CD14-positive monocyte (primary cell): ENCODE measurements around the gene ITSN1. TPM values are rescaled to one million over a fixed set of nuclear protein-coding genes. Genes with fewer than 3 reads are reported as not detected.

Source experiments
- DNase-seq, 3 donors: peaks; one replicate each; pipeline ENCODE4 v3.0.0-alpha.2; 2011 to 2022
- H2AFZ ChIP-seq: 2 replicates; pipeline ENCODE4 v1.6.0; 2012; ENCODE audit warnings: mild to moderate bottlenecking, low read depth, low read length, inconsistent platforms; ENCODE audit not compliant: insufficient read depth, poor library complexity, severe bottlenecking
- H3K27ac ChIP-seq, 2 donors: 1 replicate in 1 of 2; 2 replicates in 1 of 2; pipeline ENCODE4 v1.5.1; 2012 to 2013; ENCODE audit warnings: low read length in 2 of 2, control low read depth in 1 of 2, inconsistent platforms in 1 of 2, low read depth in 1 of 2, mild to moderate bottlenecking in 1 of 2
- H3K27me3 ChIP-seq, 2 donors: one replicate each; pipeline versions ENCODE4 v1.6.0 to v1.6.1; 2011 to 2013; ENCODE audit warnings: low read length in 2 of 2; ENCODE audit not compliant: control insufficient read depth in 2 of 2, insufficient read depth in 2 of 2
- H3K36me3 ChIP-seq, 2 donors: replicated peaks in 1 of 2; 1 replicate in 1 of 2; 2 replicates in 1 of 2; pipeline versions ENCODE4 v1.5.1 to v1.6.1; 2012 to 2013; ENCODE audit warnings: low read length in 2 of 2, control low read depth in 1 of 2, inconsistent platforms in 1 of 2, mild to moderate bottlenecking in 1 of 2; ENCODE audit not compliant: insufficient read depth in 2 of 2, control insufficient read depth in 1 of 2
- H3K4me1 ChIP-seq, 2 donors: 1 replicate in 1 of 2; 2 replicates in 1 of 2; pipeline versions ENCODE4 v1.5.1 to v1.6.1; 2012 to 2013; ENCODE audit warnings: low read length in 2 of 2, control low read depth in 1 of 2, inconsistent platforms in 1 of 2, mild to moderate bottlenecking in 1 of 2, moderate library complexity in 1 of 2; ENCODE audit not compliant: insufficient read depth in 2 of 2, control insufficient read depth in 1 of 2
- H3K4me2 ChIP-seq: replicated peaks from 2 replicates; pipeline ENCODE3; 2012; ENCODE audit warnings: low read length, moderate library complexity, mild to moderate bottlenecking; ENCODE audit not compliant: poor library complexity, severe bottlenecking; ENCODE audit errors: extremely low read depth
- H3K4me3 ChIP-seq, 3 experiments: fragments of 200-600 bp in 1 of 3; sonication (generic) in 1 of 3; replicated peaks in 1 of 3; 1 replicate in 2 of 3; 2 replicates in 1 of 3; pipeline ENCODE4 v1.5.1; 2011 to 2013; ENCODE audit warnings: low read length in 3 of 3, mild to moderate bottlenecking in 3 of 3, control low read depth in 2 of 3, low read depth in 2 of 3, inconsistent platforms in 1 of 3, moderate library complexity in 1 of 3
- H3K79me2 ChIP-seq: 2 replicates; pipeline ENCODE4 v1.6.0; 2012; ENCODE audit warnings: mild to moderate bottlenecking, control low read depth, inconsistent platforms, low read length, moderate library complexity; ENCODE audit not compliant: insufficient read depth
- H3K9ac ChIP-seq: 2 replicates; pipeline ENCODE4 v1.6.0; 2017; ENCODE audit warnings: low read length, mild to moderate bottlenecking; ENCODE audit not compliant: insufficient read depth, poor library complexity, severe bottlenecking
- H3K9me3 ChIP-seq, 2 donors: replicated peaks in 1 of 2; 1 replicate in 1 of 2; 2 replicates in 1 of 2; pipeline versions ENCODE4 v1.5.1 to v1.6.1; 2012 to 2013; ENCODE audit warnings: low read length in 2 of 2, control low read depth in 1 of 2; ENCODE audit not compliant: control insufficient read depth in 1 of 2, insufficient read depth in 1 of 2
- H4K20me1 ChIP-seq: 2 replicates; pipeline ENCODE4 v1.6.0; 2012; ENCODE audit warnings: mild to moderate bottlenecking, low read length, control low read depth, moderate library complexity; ENCODE audit not compliant: insufficient read depth
- H3K27ac Mint-ChIP-seq, 7 donors: one replicate each; pipeline ENCODE4 v1.8.0; 2020; ENCODE audit warnings: mild to moderate bottlenecking in 7 of 7, mixed read lengths in 7 of 7, moderate library complexity in 6 of 7, inconsistent platforms in 2 of 7
- H3K27me3 Mint-ChIP-seq, 3 donors: one replicate each; pipeline ENCODE4 v1.8.0; 2021 to 2022; ENCODE audit warnings: low read depth in 3 of 3, mild to moderate bottlenecking in 3 of 3, mixed read lengths in 3 of 3, moderate library complexity in 3 of 3, inconsistent platforms in 1 of 3
- H3K36me3 Mint-ChIP-seq, 2 donors: one replicate each; pipeline ENCODE4 v1.8.0; 2020; ENCODE audit warnings: mixed read lengths in 2 of 2, inconsistent platforms in 1 of 2, mild to moderate bottlenecking in 1 of 2
- H3K4me1 Mint-ChIP-seq: one replicate; pipeline ENCODE4 v1.8.0; 2020; ENCODE audit warnings: mild to moderate bottlenecking, mixed read lengths
- H3K4me3 Mint-ChIP-seq, 2 donors: one replicate each; pipeline ENCODE4 v1.8.0; 2020; ENCODE audit warnings: mild to moderate bottlenecking in 2 of 2, mixed read lengths in 2 of 2, moderate library complexity in 1 of 2
- H3K9me3 Mint-ChIP-seq, 7 donors: one replicate each; pipeline ENCODE4 v1.8.0; 2020 to 2022; ENCODE audit warnings: mixed read lengths in 7 of 7, mild to moderate bottlenecking in 6 of 7, moderate library complexity in 6 of 7, inconsistent platforms in 2 of 7
- WGBS: methylation state at CpG from one replicate; pipeline ENCODE4 v1.1.5; 2013; ENCODE audit warnings: missing lambda C conversion rate; ENCODE audit not compliant: insufficient coverage; 5-methylcytosine and 5-hydroxymethylcytosine counted together
- intact Hi-C, 2 donors: fragments of 100-400 bp; cut with micrococcal nuclease; formaldehyde crosslinking; loops; one replicate each; pipeline versions ENCODE4 v1.15.0 to v1.15.1; 2023
- polyA plus RNA-seq, 3 donors: library from polyadenylated mRNA; depleted of rRNA in 1 of 3; unstranded in 2 of 3; stranded (reverse) in 1 of 3; fragments of 300-500 nt in 2 of 3; fragments of >200 nt in 1 of 3; fragmentation: Illumina TruSeq in 2 of 3; gene quantifications; 1 replicate in 2 of 3; 2 replicates in 1 of 3; pipeline ENCODE4 v1.2.3, GENCODE V29; 2012 to 2021
- TF ChIP-seq, protein P1 (sequence below): fragments of 200-600 bp; IDR thresholded peaks from one replicate; pipeline ENCODE4 v1.8.0; 2022; ENCODE audit warnings: antibody characterized with exemption, mild to moderate bottlenecking

The ITSN1 gene
- polyA plus RNA-seq, 3 donors, result 4.7 to 10.3 (median 5.1) TPM

DNA sequence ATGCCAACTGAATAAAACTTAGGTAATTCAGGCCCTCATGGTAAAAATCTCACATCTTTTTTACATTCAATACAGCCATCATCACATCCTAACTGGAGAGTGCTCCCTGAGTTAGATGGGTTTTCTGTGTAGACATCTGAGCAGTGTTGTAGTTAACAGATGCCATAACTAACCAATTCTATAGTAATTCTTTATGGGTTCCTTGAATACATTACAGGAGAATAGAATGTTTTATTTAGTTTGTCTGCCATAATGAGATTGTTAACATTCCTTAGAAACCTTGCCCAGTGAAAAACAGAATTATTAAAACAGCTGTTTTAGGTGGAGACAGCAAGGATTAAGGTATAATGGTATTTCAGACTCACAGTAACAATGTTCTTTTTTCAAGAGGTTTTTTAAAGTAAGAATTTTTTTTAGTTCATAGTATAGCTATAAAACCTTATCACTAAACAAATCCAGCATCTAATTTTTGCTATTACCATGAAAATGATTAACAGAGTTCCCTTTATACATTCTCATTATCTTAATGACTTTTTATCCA, 178.0 kb downstream of the ITSN1 start:
- no peak overlapping the region for H3K4me3 ChIP-seq
- H4K20me1 ChIP-seq, result no peaks in the 10 kb centered on the region
- no peak overlapping the region for H3K27ac ChIP-seq
- Mint-ChIP-seq H3K27me3 (peaks cover 0 to 5% (median 1%) of the 10 kb centered on the region in 3 donors), H3K4me3 (no peak overlapping the region), H3K27ac (no peak overlapping the region), H3K36me3 (peaks cover 37 to 55% of the 10 kb centered on the region in 2 donors), H3K9me3 (no peaks in the 10 kb centered on the region), H3K4me1 (peaks cover 2% of the 10 kb centered on the region)
- TF ChIP-seq, protein P1, sequence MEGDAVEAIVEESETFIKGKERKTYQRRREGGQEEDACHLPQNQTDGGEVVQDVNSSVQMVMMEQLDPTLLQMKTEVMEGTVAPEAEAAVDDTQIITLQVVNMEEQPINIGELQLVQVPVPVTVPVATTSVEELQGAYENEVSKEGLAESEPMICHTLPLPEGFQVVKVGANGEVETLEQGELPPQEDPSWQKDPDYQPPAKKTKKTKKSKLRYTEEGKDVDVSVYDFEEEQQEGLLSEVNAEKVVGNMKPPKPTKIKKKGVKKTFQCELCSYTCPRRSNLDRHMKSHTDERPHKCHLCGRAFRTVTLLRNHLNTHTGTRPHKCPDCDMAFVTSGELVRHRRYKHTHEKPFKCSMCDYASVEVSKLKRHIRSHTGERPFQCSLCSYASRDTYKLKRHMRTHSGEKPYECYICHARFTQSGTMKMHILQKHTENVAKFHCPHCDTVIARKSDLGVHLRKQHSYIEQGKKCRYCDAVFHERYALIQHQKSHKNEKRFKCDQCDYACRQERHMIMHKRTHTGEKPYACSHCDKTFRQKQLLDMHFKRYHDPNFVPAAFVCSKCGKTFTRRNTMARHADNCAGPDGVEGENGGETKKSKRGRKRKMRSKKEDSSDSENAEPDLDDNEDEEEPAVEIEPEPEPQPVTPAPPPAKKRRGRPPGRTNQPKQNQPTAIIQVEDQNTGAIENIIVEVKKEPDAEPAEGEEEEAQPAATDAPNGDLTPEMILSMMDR, result no peak
- intact Hi-C loops, result no loop called here
- no peak for DNase-seq
- no peak overlapping the region for H3K9ac ChIP-seq
- no peaks in the 10 kb centered on the region for H3K4me1 ChIP-seq
- H3K4me2 ChIP-seq, result no peak overlapping the region
- H3K27me3 ChIP-seq, result no peaks in the 10 kb centered on the region
- no peaks in the 10 kb centered on the region for H3K79me2 ChIP-seq
- H3K36me3 ChIP-seq, result peaks cover 32 to 40% of the 10 kb centered on the region in 2 donors
- no peaks in the 10 kb centered on the region for H3K9me3 ChIP-seq
- no peak overlapping the region for H2AFZ ChIP-seq

- peaks cover 0 to 5% (median 1%) of the 10 kb centered on the region in 3 donors for H3K27me3 Mint-ChIP-seq
- intact Hi-C loops, result no loop called here
Measured at GRCh38 chr21:33820798-33821197, 178.5 kb downstream of the ITSN1 start.

More at GRCh38 chr21:33820798-33821197, 178.5 kb downstream of the ITSN1 start:
- Histone ChIP-seq H3K9ac (no peak overlapping the region), H2AFZ (no peak overlapping the region), H3K4me3 (no peak overlapping the region), H3K4me2 (no peak overlapping the region), H4K20me1 (no peaks in the 10 kb centered on the region), H3K9me3 (no peaks in the 10 kb centered on the region), H3K27me3 (no peaks in the 10 kb centered on the region), H3K27ac (no peak overlapping the region), H3K79me2 (no peaks in the 10 kb centered on the region), H3K4me1 (no peaks in the 10 kb centered on the region), H3K36me3 (peaks cover 32 to 36% of the 10 kb centered on the region in 2 donors)
- no CpG with 5 or more reads among the region's 2 CpGs for WGBS
- Mint-ChIP-seq H3K9me3 (no peaks in the 10 kb centered on the region), H3K36me3 (peaks cover 32 to 52% of the 10 kb centered on the region in 2 donors), H3K4me3 (no peak overlapping the region), H3K27ac (no peak overlapping the region), H3K4me1 (peaks cover 2% of the 10 kb centered on the region)
- TF ChIP-seq, protein P1, result no peak
- no peak for DNase-seq
